GM23338 (cell line): ENCODE measurements around the gene RHOF. TPM values are rescaled to one million over a fixed set of nuclear protein-coding genes. Genes with fewer than 3 reads are reported as not detected.

Experiments used
- ATAC-seq: fragments of 200-7000 bp; cut with Tn5 transposase; 3 replicates; pipeline ENCODE4 v1.9.1; 2020
- DNase-seq: peaks from one replicate; pipeline ENCODE4 v3.0.0-alpha.2; 2015; ENCODE audit warnings: low spot score
- H2AFZ ChIP-seq: fragments of 200-600 bp; sonication (generic); 2 replicates; pipeline ENCODE4 v1.8.0; 2016; ENCODE audit warnings: antibody characterized with exemption, mild to moderate bottlenecking, moderate library complexity
- H3F3A ChIP-seq: fragments of 200-600 bp; sonication (generic); replicated peaks from 2 replicates; pipeline ENCODE4 v1.8.0; 2017; ENCODE audit warnings: antibody characterized with exemption, mixed run types, low read depth
- H3K27ac ChIP-seq: fragments of 200-600 bp; sonication (generic); 2 replicates; pipeline ENCODE4 v1.6.1; 2016; ENCODE audit warnings: low read depth
- H3K27me3 ChIP-seq: fragments of 200-600 bp; sonication (generic); 2 replicates; pipeline ENCODE4 v1.8.0; 2016; ENCODE audit warnings: mild to moderate bottlenecking, mixed run types, moderate library complexity; ENCODE audit not compliant: insufficient read depth
- H3K36me3 ChIP-seq: fragments of 200-600 bp; sonication (generic); 2 replicates; pipeline ENCODE4 v1.8.0; 2016; ENCODE audit warnings: mild to moderate bottlenecking; ENCODE audit not compliant: insufficient read depth
- H3K4me1 ChIP-seq: fragments of 200-600 bp; sonication (generic); 2 replicates; pipeline ENCODE4 v1.8.0; 2016; ENCODE audit warnings: mild to moderate bottlenecking, moderate library complexity; ENCODE audit not compliant: insufficient read depth
- H3K4me2 ChIP-seq: fragments of 200-600 bp; sonication (generic); 2 replicates; pipeline ENCODE4 v1.7.1; 2017; ENCODE audit warnings: mixed run types
- H3K4me3 ChIP-seq: fragments of 200-600 bp; sonication (generic); 2 replicates; pipeline ENCODE4 v1.6.1; 2016; ENCODE audit warnings: mixed run types
- H3K79me2 ChIP-seq: fragments of 200-600 bp; sonication (generic); replicated peaks from 2 replicates; pipeline ENCODE4 v1.8.0; 2017; ENCODE audit warnings: mild to moderate bottlenecking; ENCODE audit not compliant: insufficient read depth
- H3K9me2 ChIP-seq: fragments of 200-600 bp; sonication (generic); 2 replicates; pipeline ENCODE4 v1.8.0; 2017; ENCODE audit not compliant: insufficient read depth
- H4K20me1 ChIP-seq: fragments of 200-600 bp; sonication (generic); replicated peaks from 2 replicates; pipeline ENCODE4 v1.8.0; 2017; ENCODE audit warnings: mild to moderate bottlenecking; ENCODE audit not compliant: insufficient read depth
- H3K27ac Mint-ChIP-seq: 2 replicates; pipeline ENCODE4 v1.8.0; 2020; ENCODE audit warnings: inconsistent platforms, mild to moderate bottlenecking, moderate library complexity, mixed read lengths
- H3K27me3 Mint-ChIP-seq: 3 replicates; pipeline ENCODE4 v1.8.0; 2022; ENCODE audit warnings: low read depth, mild to moderate bottlenecking, moderate library complexity, mixed read lengths, inconsistent platforms; ENCODE audit not compliant: insufficient read depth, poor library complexity
- H3K36me3 Mint-ChIP-seq: 3 replicates; pipeline ENCODE4 v1.8.0; 2021; ENCODE audit warnings: low read depth, mild to moderate bottlenecking, inconsistent platforms, moderate library complexity, mixed read lengths
- H3K4me1 Mint-ChIP-seq: 3 replicates; pipeline ENCODE4 v1.8.0; 2020; ENCODE audit warnings: mild to moderate bottlenecking, inconsistent platforms, mixed read lengths
- H3K4me3 Mint-ChIP-seq: 3 replicates; pipeline ENCODE4 v1.8.0; 2021; ENCODE audit warnings: moderate library complexity, mild to moderate bottlenecking, inconsistent platforms, mixed read lengths
- H3K9me3 Mint-ChIP-seq: 3 replicates; pipeline ENCODE4 v1.8.0; 2020; ENCODE audit warnings: moderate library complexity, mild to moderate bottlenecking, inconsistent platforms, mixed read lengths
- CREB1 ChIP-seq: fragments of 250-450 bp; sonication (Bioruptor Pico); IDR thresholded peaks from 2 replicates; pipeline ENCODE4 v1.5.0; 2020; ENCODE audit warnings: low read depth, mild to moderate bottlenecking, moderate library complexity
- ETS1 ChIP-seq: IDR thresholded peaks from 2 replicates; pipeline ENCODE4 v1.6.1; 2016; ENCODE audit warnings: antibody characterized with exemption
- EZH2 ChIP-seq: fragments of 200-600 bp; sonication (generic); IDR thresholded peaks from one replicate; pipeline ENCODE4 v1.8.0; 2017; ENCODE audit warnings: antibody characterized with exemption, mild to moderate bottlenecking, low read depth; ENCODE audit not compliant: unreplicated experiment
- EZH2phosphoT487 ChIP-seq: fragments of 200-600 bp; sonication (generic); IDR thresholded peaks from one replicate; pipeline ENCODE4 v1.8.1; 2018; ENCODE audit warnings: antibody characterized with exemption; ENCODE audit not compliant: unreplicated experiment
- JUNB ChIP-seq: IDR thresholded peaks from one replicate; pipeline ENCODE4 v1.6.1; 2016; ENCODE audit warnings: antibody characterized with exemption; ENCODE audit not compliant: unreplicated experiment
- NANOG ChIP-seq: IDR thresholded peaks from 2 replicates; pipeline ENCODE4 v1.6.1; 2016; ENCODE audit warnings: antibody characterized with exemption, borderline replicate concordance
- REST ChIP-seq: IDR thresholded peaks from one replicate; pipeline ENCODE4 v1.6.1; 2018; ENCODE audit warnings: antibody characterized with exemption; ENCODE audit not compliant: unreplicated experiment
- STAT1 ChIP-seq: IDR thresholded peaks from one replicate; pipeline ENCODE4 v1.6.1; 2016; ENCODE audit warnings: antibody characterized with exemption; ENCODE audit not compliant: unreplicated experiment
- ZNF114 ChIP-seq: fragments of 250-450 bp; sonication (Bioruptor Pico); IDR thresholded peaks from 2 replicates; pipeline ENCODE4 v1.5.0; 2020; ENCODE audit warnings: mild to moderate bottlenecking, moderate library complexity
- ZNF331 ChIP-seq: fragments of 250-450 bp; sonication (Bioruptor Pico); IDR thresholded peaks from 2 replicates; pipeline ENCODE4 v1.5.0; 2020; ENCODE audit warnings: low read depth, mild to moderate bottlenecking, moderate library complexity
- ZNF462 ChIP-seq: fragments of 250-450 bp; sonication (Bioruptor Pico); IDR thresholded peaks from 2 replicates; pipeline ENCODE4 v1.5.0; 2020; ENCODE audit warnings: mild to moderate bottlenecking, moderate library complexity
- polyA plus RNA-seq: library from polyadenylated mRNA; unstranded; fragments of >200 nt; fragmentation: Nextera tagmentation; extraction: Ambion mirVana; gene quantifications from 2 replicates; pipeline ENCODE4 v1.2.1, GENCODE V29; 2016
- total RNA-seq: library from RNA; depleted of rRNA; stranded (reverse); fragments of >200 nt; shearing (Covaris generic); gene quantifications from 2 replicates; pipeline ENCODE4 v1.2.3, GENCODE V29; 2014

Gene RHOF
- total and polyA plus RNA-seq, 2 experiments from 2014 or later, result 10.5 to 53.4 TPM

GRCh38 chr12:121751749-121752351 lies 41.6 kb downstream of the RHOF start:
- Histone ChIP-seq H3F3A (peaks cover 13% of the 10 kb centered on the region; the same call in 1 of the 2 replicates), H3K9me2 (no peaks in the 10 kb centered on the region), H3K4me1 (no peaks in the 10 kb centered on the region), H3K4me2 (no peak overlapping the region), H3K79me2 (no peaks in the 10 kb centered on the region), H3K27me3 (no peaks in the 10 kb centered on the region), H3K36me3 (no peaks in the 10 kb centered on the region; the same call in 1 of the 2 replicates), H3K4me3 (no peak overlapping the region), H4K20me1 (no peaks in the 10 kb centered on the region), H2AFZ (no peak overlapping the region), H3K27ac (no peak overlapping the region)
- Mint-ChIP-seq H3K36me3 (peaks cover 16% of the 10 kb centered on the region), H3K4me3 (no peak overlapping the region), H3K4me1 (no peaks in the 10 kb centered on the region), H3K27me3 (peaks cover 2% of the 10 kb centered on the region), H3K27ac (no peak overlapping the region), H3K9me3 (no peaks in the 10 kb centered on the region)
- DNase-seq (no peak), ATAC-seq (no peak)
- TF ChIP-seq EZH2 (no peak), EZH2phosphoT487 (no peak), STAT1 (no peak), NANOG (no peak)

GRCh38 chr12:121751034-121751433 lies 42.5 kb downstream of the RHOF start:
- Histone ChIP-seq H3F3A (peaks cover 13% of the 10 kb centered on the region; the same call in 1 of the 2 replicates), H3K27me3 (no peaks in the 10 kb centered on the region), H3K9me2 (no peaks in the 10 kb centered on the region; the same call in 1 of the 2 replicates), H3K79me2 (peaks cover 4% of the 10 kb centered on the region; the same call in 1 of the 2 replicates), H4K20me1 (no peaks in the 10 kb centered on the region), H3K4me2 (no peak overlapping the region), H2AFZ (no peak overlapping the region), H3K4me3 (no peak overlapping the region), H3K36me3 (no peaks in the 10 kb centered on the region; the same call in 1 of the 2 replicates), H3K27ac (no peak overlapping the region), H3K4me1 (no peaks in the 10 kb centered on the region)
- H3K9me3 Mint-ChIP-seq, result no peaks in the 10 kb centered on the region
- no peaks in the 10 kb centered on the region for H3K4me1 Mint-ChIP-seq
- ATAC-seq, result no peak
- H3K36me3 Mint-ChIP-seq, result peaks cover 16% of the 10 kb centered on the region
- TF ChIP-seq CREB1 (CRISPR knock-in tag) (no peak), JUNB (no peak), ZNF114 (CRISPR knock-in tag) (no peak), EZH2 (no peak), ETS1 (no peak), ZNF462 (CRISPR knock-in tag) (no peak), NANOG (no peak), EZH2phosphoT487 (no peak), REST (no peak), STAT1 (no peak), ZNF331 (CRISPR knock-in tag) (no peak)
- H3K27me3 Mint-ChIP-seq, result no peaks in the 10 kb centered on the region
- no peak overlapping the region for H3K4me3 Mint-ChIP-seq
- no peak for DNase-seq
- no peak overlapping the region for H3K27ac Mint-ChIP-seq
